GM23248 (cell line): ENCODE measurements around the gene SC5D. TPM values are rescaled to one million over a fixed set of nuclear protein-coding genes. Genes with fewer than 3 reads are reported as not detected.

ENCODE experiments used
- DNase-seq: peaks from one replicate; pipeline ENCODE4 v3.0.0-alpha.2; 2015
- H2AFZ ChIP-seq: fragments of 200-600 bp; sonication (generic); 2 replicates; pipeline ENCODE4 v1.6.1; 2016; ENCODE audit warnings: antibody characterized with exemption
- H3F3A ChIP-seq: fragments of 200-600 bp; sonication (generic); 2 replicates; pipeline ENCODE4 v1.6.1; 2016; ENCODE audit warnings: mild to moderate bottlenecking, antibody characterized with exemption, mixed run types; ENCODE audit not compliant: insufficient read depth
- H3K27ac ChIP-seq: fragments of 200-600 bp; sonication (generic); 2 replicates; pipeline ENCODE4 v1.5.1; 2016; ENCODE audit warnings: mild to moderate bottlenecking
- H3K27me3 ChIP-seq: fragments of 200-600 bp; sonication (generic); replicated peaks from 2 replicates; pipeline ENCODE4 v1.6.1; 2016; ENCODE audit warnings: mild to moderate bottlenecking; ENCODE audit not compliant: insufficient read depth
- H3K36me3 ChIP-seq: fragments of 200-600 bp; sonication (generic); 2 replicates; pipeline ENCODE4 v1.6.1; 2016; ENCODE audit warnings: low read depth, mild to moderate bottlenecking
- H3K4me1 ChIP-seq: fragments of 200-600 bp; sonication (generic); 2 replicates; pipeline ENCODE4 v1.6.1; 2016; ENCODE audit warnings: mild to moderate bottlenecking; ENCODE audit not compliant: insufficient read depth
- H3K4me2 ChIP-seq: fragments of 200-600 bp; sonication (generic); one replicate; pipeline ENCODE4 v1.6.1; 2016; ENCODE audit warnings: mild to moderate bottlenecking; ENCODE audit not compliant: unreplicated experiment
- H3K4me3 ChIP-seq: fragments of 200-600 bp; sonication (generic); 2 replicates; pipeline ENCODE4 v1.5.1; 2016; ENCODE audit warnings: mild to moderate bottlenecking
- H3K79me2 ChIP-seq: fragments of 200-600 bp; sonication (generic); 2 replicates; pipeline ENCODE4 v1.6.1; 2016; ENCODE audit warnings: mild to moderate bottlenecking; ENCODE audit not compliant: insufficient read depth
- H3K9ac ChIP-seq: fragments of 200-600 bp; sonication (generic); 2 replicates; pipeline ENCODE4 v1.6.1; 2016; ENCODE audit warnings: mild to moderate bottlenecking
- H3K9me2 ChIP-seq: fragments of 200-600 bp; sonication (generic); 2 replicates; pipeline ENCODE4 v1.6.1; 2016; ENCODE audit warnings: mixed run types, mild to moderate bottlenecking, moderate library complexity; ENCODE audit not compliant: insufficient read depth
- H3K9me3 ChIP-seq: fragments of 200-600 bp; sonication (generic); one replicate; pipeline ENCODE4 v1.6.1; 2017; ENCODE audit warnings: low read depth
- H4K20me1 ChIP-seq: fragments of 200-600 bp; sonication (generic); 2 replicates; pipeline ENCODE4 v1.6.0; 2016; ENCODE audit not compliant: insufficient read depth
- EZH2 ChIP-seq: fragments of 200-600 bp; sonication (generic); IDR thresholded peaks from 2 replicates; pipeline ENCODE4 v1.6.1; 2018; ENCODE audit warnings: antibody characterized with exemption, mild to moderate bottlenecking; ENCODE audit not compliant: insufficient read depth, poor library complexity, severe bottlenecking
- EZH2phosphoT487 ChIP-seq: fragments of 200-600 bp; sonication (generic); IDR thresholded peaks from 2 replicates; pipeline ENCODE4 v1.6.1; 2018; ENCODE audit warnings: antibody characterized with exemption, moderate library complexity, mild to moderate bottlenecking, low read depth; ENCODE audit not compliant: insufficient read depth
- WGBS, 2 experiments: methylation state at CpG; one replicate each; pipeline ENCODE4 v1.1.6; 2015 to 2017; ENCODE audit warnings: low lambda C conversion rate in 2 of 2, low coverage in 1 of 2; ENCODE audit errors: missing lambda C conversion rate in 2 of 2; 5-methylcytosine and 5-hydroxymethylcytosine counted together
- in situ Hi-C: fragments of 300-500 bp; cut with MboI; formaldehyde crosslinking; loops from 2 replicates; pipeline ENCODE4 v1.15.0; 2020
- polyA plus RNA-seq: library from polyadenylated mRNA; unstranded; fragments of >200 nt; fragmentation: Nextera tagmentation; extraction: Ambion mirVana; gene quantifications from 2 replicates; pipeline ENCODE4 v1.2.1, GENCODE V29; 2016
- total RNA-seq: library from RNA; depleted of rRNA; stranded (reverse); fragments of >200 nt; shearing (Covaris generic); gene quantifications from 2 replicates; pipeline ENCODE4 v1.2.3, GENCODE V29; 2014

SC5D gene
- total and polyA plus RNA-seq, 2 experiments from 2014 or later = 27.7 to 32.7 TPM

GRCh38 chr11:121270001-121270678 is 22.4 kb upstream of the SC5D start:
- no peak overlapping the region for H3K9ac ChIP-seq
- TF ChIP-seq EZH2 (no peak), EZH2phosphoT487 (no peak)
- H3K9me2 ChIP-seq = no peaks in the 10 kb centered on the region
- H3F3A ChIP-seq = no peaks in the 10 kb centered on the region
- H3K4me1 ChIP-seq = no peaks in the 10 kb centered on the region
- no peaks in the 10 kb centered on the region for H3K79me2 ChIP-seq
- H3K4me2 ChIP-seq = no peak overlapping the region
- H2AFZ ChIP-seq = no peak overlapping the region
- in situ Hi-C loops = no loop called here
- no peak overlapping the region for H3K4me3 ChIP-seq
- WGBS, 2 experiments = 7 to 12% methylated on average over 7 of the region's 7 CpGs
- no peaks in the 10 kb centered on the region for H3K36me3 ChIP-seq
- DNase-seq = no peak
- no peak overlapping the region for H3K27ac ChIP-seq
- peaks cover 61% of the 10 kb centered on the region for H3K27me3 ChIP-seq
- no peaks in the 10 kb centered on the region for H4K20me1 ChIP-seq
- H3K9me3 ChIP-seq = no peaks in the 10 kb centered on the region

GRCh38 chr11:121274332-121274991 is 18.1 kb upstream of the SC5D start:
- no peaks in the 10 kb centered on the region for H4K20me1 ChIP-seq
- H3K27me3 ChIP-seq = peaks cover 43% of the 10 kb centered on the region
- H3F3A ChIP-seq = no peaks in the 10 kb centered on the region
- H3K27ac ChIP-seq = no peak overlapping the region
- H3K9me3 ChIP-seq = no peaks in the 10 kb centered on the region
- H3K9me2 ChIP-seq = no peaks in the 10 kb centered on the region
- no peak for DNase-seq
- no peaks in the 10 kb centered on the region for H3K4me1 ChIP-seq
- in situ Hi-C loops = no loop called here
- no peaks in the 10 kb centered on the region for H3K79me2 ChIP-seq
- H3K9ac ChIP-seq = no peak overlapping the region
- no peak overlapping the region for H3K4me3 ChIP-seq
- no peaks in the 10 kb centered on the region for H3K36me3 ChIP-seq
- TF ChIP-seq EZH2 (no peak), EZH2phosphoT487 (no peak)
- H3K4me2 ChIP-seq = no peak overlapping the region
- WGBS, 2 experiments = 68 to 73% methylated on average over 4 of the region's 4 CpGs
- H2AFZ ChIP-seq = no peak overlapping the region

- no peak overlapping the region for H2AFZ ChIP-seq
- no peak overlapping the region for H3K4me3 ChIP-seq
- H3K36me3 ChIP-seq = no peaks in the 10 kb centered on the region
- no peak overlapping the region for H3K4me2 ChIP-seq
- in situ Hi-C loops = no loop called here
- no peak overlapping the region for H3K27ac ChIP-seq
- H3K9me2 ChIP-seq = no peaks in the 10 kb centered on the region
- H3K9me3 ChIP-seq = no peaks in the 10 kb centered on the region
- TF ChIP-seq EZH2 (no peak), EZH2phosphoT487 (no peak)
- H4K20me1 ChIP-seq = no peaks in the 10 kb centered on the region
- no peaks in the 10 kb centered on the region for H3K79me2 ChIP-seq
- H3F3A ChIP-seq = no peaks in the 10 kb centered on the region
- DNase-seq = no peak
- H3K4me1 ChIP-seq = no peaks in the 10 kb centered on the region
- H3K27me3 ChIP-seq = peaks cover 54% of the 10 kb centered on the region
- H3K9ac ChIP-seq = no peak overlapping the region
- WGBS, 2 experiments = 71 to 83% methylated on average over 5 of the region's 5 CpGs
Observed at GRCh38 chr11:121281698-121282097, 10.9 kb upstream of the SC5D start.

GRCh38 chr11:121282386-121282785 is 10.2 kb upstream of the SC5D start:
- H3K27me3 ChIP-seq = peaks cover 51% of the 10 kb centered on the region
- in situ Hi-C loops = no loop called here
- no peak overlapping the region for H3K4me2 ChIP-seq
- DNase-seq = no peak
- 25 to 31% methylated on average over 4 of the region's 4 CpGs for WGBS, 2 experiments
- no peak overlapping the region for H2AFZ ChIP-seq
- H3K4me3 ChIP-seq = no peak overlapping the region
- no peak overlapping the region for H3K9ac ChIP-seq
- no peaks in the 10 kb centered on the region for H3K36me3 ChIP-seq
- TF ChIP-seq EZH2phosphoT487 = no peak
- no peak for TF ChIP-seq EZH2
- no peak overlapping the region for H3K27ac ChIP-seq
- no peaks in the 10 kb centered on the region for H3K9me3 ChIP-seq
- no peaks in the 10 kb centered on the region for H3K4me1 ChIP-seq
- no peaks in the 10 kb centered on the region for H3F3A ChIP-seq
- H3K79me2 ChIP-seq = no peaks in the 10 kb centered on the region
- H4K20me1 ChIP-seq = no peaks in the 10 kb centered on the region
- no peaks in the 10 kb centered on the region for H3K9me2 ChIP-seq
